A204.1 (cell line): ENCODE data around the gene ZNF8.
"Not testable (repeated sequence)": the region's sequence is repeated elsewhere in the genome, so short reads cannot be mapped to it uniquely, and the experiment has no call there.

Experiments used
- FAIRE-seq: peaks from 2 replicates; lab custom pipeline; 2012; peaks lifted over from hg19 to GRCh38; lab: Jason Lieb, UNC

The ZNF8 gene

GRCh38 chr19:58300620-58301019 is 21.9 kb downstream of the ZNF8 start:
- FAIRE-seq = no peak

DNA sequence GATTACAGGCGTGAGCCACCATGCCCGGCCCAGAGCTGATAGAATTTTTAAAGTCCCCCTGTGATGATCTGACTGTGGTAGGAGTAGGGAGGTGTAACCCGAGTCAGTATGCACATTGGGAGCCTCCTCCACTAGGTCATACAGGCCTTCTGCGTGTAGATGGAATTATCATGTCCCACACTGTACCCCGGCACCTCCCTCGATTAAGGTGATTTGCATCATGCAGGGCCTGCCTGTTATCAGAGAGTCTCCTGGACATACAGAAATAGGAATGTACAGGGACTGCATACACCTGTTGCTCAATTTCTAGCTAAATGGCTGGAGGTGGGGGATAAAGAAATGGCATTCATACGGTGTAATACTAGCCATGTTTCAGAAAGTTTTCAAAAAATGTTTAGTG is 25.5 kb downstream of the ZNF8 start:
- FAIRE-seq = no peak

DNA sequence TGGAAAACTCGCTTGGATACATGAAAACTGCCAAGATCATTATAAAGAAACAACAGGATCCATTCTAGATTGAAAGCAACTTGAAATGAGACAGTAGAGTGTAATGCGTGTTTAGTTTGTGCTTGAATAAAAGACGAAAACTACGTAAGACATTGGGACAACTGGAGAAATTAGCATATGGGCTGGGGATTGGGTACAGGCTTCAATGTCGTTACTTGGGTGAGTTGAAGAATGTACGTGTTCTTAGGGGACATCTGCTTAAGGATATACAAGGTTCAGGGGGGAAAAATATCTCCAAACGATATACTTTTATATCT is 26.0 kb downstream of the ZNF8 start:
- FAIRE-seq = no peak

- FAIRE-seq = peak; percentile 97
These were observed 26.5 kb downstream of the ZNF8 start, which contains the start of gene ERVK3-1 for GRCh38 chr19:58305065-58305931. Gene ERVK3-1 (plus strand): TSS chr19:58305377. CDS start chr19:58312169, 6,792 bp downstream.

DNA sequence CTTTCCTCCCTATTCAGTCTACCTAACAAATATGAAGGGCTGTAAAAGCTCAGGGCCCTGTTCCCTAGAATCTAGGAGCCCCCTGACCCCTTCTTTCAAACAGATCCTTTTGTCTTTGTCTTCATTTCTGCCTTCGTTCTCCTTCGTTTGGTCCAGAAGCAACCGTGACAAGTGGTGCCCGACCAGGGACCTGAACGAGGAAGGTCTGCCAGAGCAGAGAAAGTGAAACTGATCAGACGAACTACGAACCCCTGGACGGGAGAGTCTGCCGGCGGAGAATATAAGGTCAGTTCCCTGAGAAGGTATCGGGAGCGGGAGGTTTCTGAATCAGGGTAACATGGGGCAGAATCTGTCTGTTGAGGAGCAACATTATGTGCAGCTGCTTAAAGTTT is 27.2 kb downstream of the ZNF8 start:
- FAIRE-seq = no peak

GRCh38 chr19:58307736-58308135 is 29.0 kb downstream of the ZNF8 start:
- FAIRE-seq = no peak

GRCh38 chr19:58310685-58311084 is 31.9 kb downstream of the ZNF8 start:
- not testable (repeated sequence) for FAIRE-seq

DNA sequence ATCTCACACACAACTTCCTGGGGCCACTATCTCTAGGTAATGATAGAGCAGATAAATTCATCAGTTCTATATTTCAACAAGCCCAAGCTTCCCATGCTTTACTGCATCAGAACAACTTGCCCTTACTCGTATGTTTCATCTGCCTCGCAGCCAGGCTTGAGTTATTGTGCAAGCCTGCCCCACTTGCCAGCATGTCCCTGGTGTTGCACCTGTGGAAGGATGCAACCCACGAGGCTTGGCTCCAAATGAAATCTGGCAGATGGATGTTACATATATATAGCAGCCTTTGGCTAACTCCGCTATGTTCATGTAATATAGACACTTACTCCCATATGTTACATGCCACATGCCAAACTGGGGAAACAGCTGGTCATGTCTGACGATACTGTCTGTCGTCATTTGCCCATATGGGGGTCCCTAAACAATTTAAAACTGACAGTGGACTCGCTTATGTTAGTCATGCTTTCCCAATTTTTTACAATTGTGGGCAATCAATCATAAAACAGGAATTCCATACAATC is 32.6 kb downstream of the ZNF8 start:
- no peak for FAIRE-seq

DNA sequence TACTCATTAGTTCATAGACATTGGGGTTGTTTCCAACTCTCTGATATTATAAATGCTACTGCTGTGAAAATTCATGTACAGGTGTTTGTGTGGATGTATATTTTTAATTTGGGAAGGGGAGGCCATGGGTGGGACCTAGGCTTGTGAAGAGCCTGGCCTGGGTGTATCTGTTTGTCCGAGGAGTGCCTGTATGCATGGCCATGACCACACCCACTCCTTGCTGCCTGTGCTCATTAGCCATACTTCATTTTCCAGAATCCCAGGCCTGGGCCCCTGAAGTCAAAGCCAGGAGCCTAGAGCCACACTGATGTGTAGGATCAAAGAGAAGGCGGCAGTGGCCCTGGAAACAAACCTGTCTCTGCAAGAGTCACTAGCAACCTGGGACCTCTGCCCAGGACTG is 36.8 kb downstream of the ZNF8 start:
- no peak for FAIRE-seq

DNA sequence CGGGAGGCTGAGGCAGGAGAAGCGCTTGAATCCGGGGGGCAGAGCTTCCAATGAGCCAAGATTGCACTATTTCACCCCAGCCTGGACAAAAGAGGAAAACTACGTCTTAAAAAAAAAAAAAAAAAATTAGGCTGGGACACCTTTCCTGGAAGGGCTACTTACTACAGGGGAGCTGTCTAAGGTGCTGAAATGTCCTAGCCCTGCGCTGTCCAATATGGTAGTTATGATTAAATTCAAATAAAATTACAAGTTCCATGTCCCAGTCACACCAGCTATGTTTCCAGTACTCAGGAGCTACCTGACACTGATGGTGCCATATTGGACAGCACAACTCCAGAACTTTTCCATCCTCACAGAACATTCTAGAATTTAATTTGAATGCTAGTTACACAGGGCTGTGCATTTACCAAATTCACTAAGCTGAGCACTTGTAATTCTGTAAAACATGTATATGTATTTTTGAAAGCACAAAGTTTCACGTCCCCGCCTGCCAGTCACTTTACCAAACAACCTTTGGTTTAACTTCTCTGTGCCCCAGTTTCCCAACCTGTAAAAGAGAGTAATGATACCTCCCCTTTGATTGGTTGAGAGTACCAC is 38.8 kb downstream of the ZNF8 start:
- no peak for FAIRE-seq

GRCh38 chr19:58318297-58318696 is 39.5 kb downstream of the ZNF8 start:
- no peak for FAIRE-seq

DNA sequence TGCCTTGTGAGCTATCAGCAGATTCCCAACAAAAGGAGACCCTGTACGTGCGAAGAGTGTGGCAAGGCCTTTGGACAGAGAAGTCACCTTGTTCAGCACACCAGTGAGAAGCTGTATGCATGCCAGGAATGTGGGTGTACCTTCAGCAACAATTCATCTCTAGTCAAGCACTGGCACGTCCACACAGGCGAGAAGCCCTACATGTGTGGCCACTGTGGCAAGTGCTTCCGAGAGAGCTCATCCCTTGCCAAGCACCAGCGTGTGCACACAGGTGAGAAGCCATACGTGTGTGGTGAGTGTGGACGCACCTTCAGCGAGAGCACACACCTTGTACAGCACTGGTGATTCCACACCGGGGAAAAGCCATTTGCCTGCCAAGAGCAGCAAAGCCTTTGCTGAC is 40.5 kb downstream of the ZNF8 start:
- FAIRE-seq = no peak

- FAIRE-seq = no peak
These were observed 46.7 kb downstream of the ZNF8 start for GRCh38 chr19:58325311-58326022.

DNA sequence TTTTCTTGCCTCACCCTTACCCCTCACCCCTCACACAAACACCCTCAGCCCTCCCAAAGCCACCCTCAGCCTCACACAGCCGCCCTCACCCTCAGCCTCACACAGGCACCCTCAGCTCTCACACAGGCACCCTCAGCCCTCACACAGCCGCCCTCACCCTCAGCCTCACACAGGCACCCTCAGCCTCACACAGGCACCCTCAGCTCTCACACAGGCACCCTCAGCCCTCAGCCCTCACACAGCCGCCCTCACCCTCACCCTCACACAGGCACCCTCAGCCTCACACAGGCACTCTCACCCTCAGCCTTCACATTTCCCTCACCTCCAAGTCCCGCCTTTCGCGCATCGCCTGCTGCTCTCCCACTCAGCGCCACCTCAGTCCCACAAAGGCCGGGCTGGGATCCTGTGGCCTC is 47.8 kb downstream of the ZNF8 start:
- FAIRE-seq = no peak

- no peak for FAIRE-seq
These were observed 48.4 kb downstream of the ZNF8 start, which contains the start of gene ZSCAN22 for GRCh38 chr19:58326914-58327726. Gene ZSCAN22 (plus strand): TSS chr19:58326994. CDS start chr19:58334803, 7,809 bp downstream.

- FAIRE-seq = no peak
These were observed 50.2 kb downstream of the ZNF8 start for GRCh38 chr19:58328999-58329398.

- FAIRE-seq = no peak
These were observed 51.7 kb downstream of the ZNF8 start for GRCh38 chr19:58330458-58330857.

DNA sequence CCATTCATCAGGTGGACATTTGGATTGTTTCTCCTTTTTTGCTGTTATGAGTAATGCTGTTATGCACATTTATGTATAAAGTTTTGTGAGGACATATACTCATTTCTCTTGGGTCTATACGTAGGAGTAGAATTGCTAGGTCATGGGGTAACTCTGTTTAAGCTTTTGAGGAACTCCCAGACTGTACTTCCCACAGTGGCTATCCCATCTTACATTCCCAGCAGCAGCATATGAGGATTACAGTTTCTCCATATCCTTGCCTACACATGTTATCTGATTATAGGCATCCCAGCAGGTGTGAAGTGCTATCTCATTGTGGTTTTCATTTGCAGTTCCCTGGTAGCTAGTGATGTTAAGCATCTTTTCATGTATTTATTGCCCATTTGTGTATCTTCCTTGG is 53.9 kb downstream of the ZNF8 start:
- FAIRE-seq = no peak

DNA sequence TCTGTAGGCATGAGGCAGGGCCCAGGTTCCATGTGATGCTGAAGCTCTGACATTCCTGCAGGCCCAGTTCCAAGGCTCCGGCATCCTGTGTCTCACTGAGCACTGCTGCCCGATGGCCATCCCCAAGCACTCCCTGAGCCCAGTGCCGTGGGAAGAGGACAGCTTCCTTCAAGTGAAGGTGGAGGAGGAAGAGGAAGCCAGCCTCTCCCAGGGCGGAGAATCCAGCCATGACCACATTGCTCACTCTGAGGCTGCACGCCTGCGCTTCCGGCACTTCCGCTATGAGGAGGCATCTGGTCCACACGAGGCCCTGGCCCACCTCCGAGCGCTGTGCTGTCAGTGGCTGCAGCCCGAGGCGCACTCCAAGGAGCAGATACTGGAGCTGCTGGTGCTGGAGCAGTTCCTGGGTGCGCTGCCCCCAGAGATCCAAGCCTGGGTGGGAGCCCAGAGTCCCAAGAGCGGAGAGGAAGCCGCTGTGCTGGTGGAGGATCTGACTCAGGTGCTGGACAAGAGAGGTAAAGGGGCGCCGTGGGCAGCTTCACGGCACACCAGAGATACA is 56.0 kb downstream of the ZNF8 start:
- no peak for FAIRE-seq

- FAIRE-seq = no peak
These were observed 56.9 kb downstream of the ZNF8 start for GRCh38 chr19:58335630-58336029.

DNA sequence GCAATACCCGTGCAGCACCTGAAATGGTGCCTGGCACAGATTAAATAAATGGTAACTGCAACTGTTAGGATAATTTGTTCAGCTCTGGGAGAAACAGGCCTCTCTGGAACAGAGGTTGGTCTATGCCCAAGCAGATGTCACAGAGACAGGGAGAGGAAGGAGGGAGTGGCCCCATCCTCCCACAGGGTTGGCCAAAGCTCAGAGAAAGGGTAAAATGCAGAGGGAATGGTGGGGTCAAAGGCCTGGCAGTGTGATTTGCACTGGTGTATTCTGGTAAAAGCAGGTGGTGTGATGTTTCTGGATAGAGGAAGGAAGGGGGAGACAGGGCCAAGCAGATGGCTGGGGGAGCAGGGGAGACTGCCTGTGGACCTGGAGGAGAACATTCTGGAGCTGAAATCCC is 57.5 kb downstream of the ZNF8 start:
- no peak for FAIRE-seq

DNA sequence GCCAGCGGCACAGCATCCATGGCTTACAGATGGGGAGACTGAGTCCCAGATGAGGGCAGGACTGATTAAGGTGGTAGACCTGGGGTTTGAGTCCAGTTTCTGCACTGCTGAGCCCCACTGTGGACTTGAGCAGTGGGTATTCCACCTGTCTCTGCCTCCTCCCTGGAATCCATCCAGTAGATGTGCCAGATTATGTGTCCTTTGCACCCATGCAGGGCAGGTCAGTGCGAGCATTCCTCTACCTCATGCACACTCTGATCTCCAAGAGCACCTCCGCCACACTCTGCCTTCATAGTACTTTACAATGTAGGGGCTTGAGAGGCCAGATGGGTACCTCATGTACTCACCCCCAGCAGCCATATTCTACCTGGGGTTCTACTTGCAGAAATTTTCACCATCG is 58.1 kb downstream of the ZNF8 start:
- FAIRE-seq = no peak
